ACHN (cell line): ENCODE data around the gene PDXK.

Experiments used
- DNase-seq: peaks from one replicate; pipeline ENCODE4 v3.0.0-alpha.2; 2015
- in situ Hi-C: cut with HindIII; loops from 2 replicates; pipeline ENCODE4 v1.10.0; 2017; ENCODE audit warnings: low sequenced_read_pairs, low pct_ligation_motif_present, low pct_unique_long_range_greater_than_20kb

The PDXK gene

GRCh38 chr21:43771199-43771675 is 52.3 kb downstream of the PDXK start:
- DNase-seq, result no peak
- in situ Hi-C loops, result no loop called here

- no peak for DNase-seq
- in situ Hi-C loops, result no loop called here
These were observed 52.9 kb downstream of the PDXK start for GRCh38 chr21:43771698-43772424.

GRCh38 chr21:43772425-43772821 is 53.5 kb downstream of the PDXK start:
- no peak for DNase-seq
- in situ Hi-C loops, result no loop called here

GRCh38 chr21:43774163-43774562 is 55.2 kb downstream of the PDXK start:
- in situ Hi-C loops, result no loop called here

GRCh38 chr21:43775190-43775589 is 56.3 kb downstream of the PDXK start:
- DNase-seq, result no peak
- in situ Hi-C loops, result no loop called here

More at GRCh38 chr21:43774163-43774562, 55.2 kb downstream of the PDXK start:
- DNase-seq, result no peak

- in situ Hi-C loops, result no loop called here
- peak; percentile 36 for DNase-seq
These were observed 57.0 kb downstream of the PDXK start, which contains the start of gene CSTB for GRCh38 chr21:43775795-43776430. CSTB (minus strand) TSS chr21:43776308; CDS start chr21:43776269, 39 bp downstream.

GRCh38 chr21:43777953-43778352 is 59.0 kb downstream of the PDXK start:
- in situ Hi-C loops, result no loop called here
- DNase-seq, result no peak

GRCh38 chr21:43778469-43779335 is 59.8 kb downstream of the PDXK start:
- in situ Hi-C loops, result no loop called here
- DNase-seq, result peak; percentile 29

- no peak for DNase-seq
- in situ Hi-C loops, result no loop called here
These were observed 60.7 kb downstream of the PDXK start for GRCh38 chr21:43779660-43780059.

- in situ Hi-C loops, result no loop called here
- DNase-seq, result no peak
These were observed 62.9 kb downstream of the PDXK start for GRCh38 chr21:43781846-43782245.

- DNase-seq, result no peak
- in situ Hi-C loops, result no loop called here
These were observed 63.6 kb downstream of the PDXK start for GRCh38 chr21:43782431-43783097.

- in situ Hi-C loops, result no loop called here
- no peak for DNase-seq
These were observed 64.3 kb downstream of the PDXK start for GRCh38 chr21:43783098-43783700.

- no peak for DNase-seq
- in situ Hi-C loops, result no loop called here
These were observed 66.2 kb downstream of the PDXK start for GRCh38 chr21:43785134-43785533.

- no peak for DNase-seq
- in situ Hi-C loops, result no loop called here
These were observed 67.4 kb downstream of the PDXK start for GRCh38 chr21:43786300-43786806.

GRCh38 chr21:43786807-43787440 is 68.0 kb downstream of the PDXK start:
- in situ Hi-C loops, result no loop called here
- DNase-seq, result no peak

- in situ Hi-C loops, result no loop called here
- DNase-seq, result peak; percentile 82
These were observed 70.5 kb downstream of the PDXK start, which contains the start of gene RRP1 for GRCh38 chr21:43789276-43790009. RRP1 (plus strand) TSS chr21:43789577; CDS start chr21:43789630, 53 bp downstream.

GRCh38 chr21:43790010-43790524 is 71.1 kb downstream of the PDXK start:
- in situ Hi-C loops, result no loop called here
- DNase-seq, result no peak
